Endometrial microvascular endothelial cells (primary cell): ENCODE measurements around the gene GNL3L. TPM values are rescaled to one million over a fixed set of nuclear protein-coding genes. Genes with fewer than 3 reads are reported as not detected.
"Not testable (repeated sequence)": the region's sequence is repeated elsewhere in the genome, so short reads cannot be mapped to it uniquely, and the experiment has no call there.

Experiments used
- in situ Hi-C: cut with HindIII; loops from 2 replicates; pipeline ENCODE4 v1.10.0; 2017; ENCODE audit warnings: low sequenced_read_pairs, low pct_unique_long_range_greater_than_20kb; ENCODE audit errors: inconsistent ontology term
- total RNA-seq: library from RNA; depleted of rRNA; stranded (reverse); fragments of >200 nt; gene quantifications from one replicate; pipeline ENCODE4 v1.2.3, GENCODE V29; 2015; ENCODE audit errors: inconsistent ontology term

GNL3L gene
- total RNA-seq, 1 donor from 2014 or later = 42.2 TPM

DNA sequence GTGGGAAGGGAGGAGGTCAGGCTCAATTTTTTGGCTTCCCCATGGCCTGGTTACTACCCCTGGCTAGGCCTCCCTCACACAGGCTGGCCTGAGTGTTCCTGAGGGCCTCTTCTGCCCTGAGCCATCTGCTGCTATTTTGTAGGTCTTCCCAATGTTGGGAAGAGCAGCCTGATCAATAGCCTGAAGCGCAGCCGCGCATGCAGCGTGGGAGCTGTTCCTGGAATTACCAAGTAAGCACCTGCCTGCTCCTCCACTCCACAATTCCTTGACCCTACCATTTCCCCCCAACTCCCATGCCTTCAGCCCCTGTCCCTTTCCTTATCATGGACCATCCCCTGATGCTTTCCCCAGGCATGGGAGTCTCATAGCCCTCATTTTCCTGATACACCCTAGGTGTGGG is 20.8 kb downstream of the GNL3L start:
- in situ Hi-C loops = no loop called here

DNA sequence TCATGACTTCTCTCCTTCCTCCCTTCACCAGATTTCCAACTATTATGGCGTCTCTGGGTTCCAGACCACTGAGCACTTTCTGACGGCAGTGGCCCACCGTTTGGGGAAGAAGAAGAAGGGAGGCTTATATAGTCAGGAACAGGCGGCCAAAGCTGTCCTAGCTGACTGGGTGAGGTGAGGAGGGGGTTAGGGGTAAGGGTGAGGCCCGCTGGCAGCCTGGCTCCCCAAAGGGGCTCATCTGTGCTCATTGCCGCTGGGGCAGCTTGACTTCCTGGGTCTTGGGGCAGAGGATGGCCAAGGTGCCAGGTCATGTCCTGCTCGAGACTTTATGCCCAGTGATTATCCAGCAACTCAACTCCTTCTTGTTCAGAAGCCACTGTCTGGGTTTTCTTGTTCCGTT is 21.8 kb downstream of the GNL3L start:
- in situ Hi-C loops = no loop called here

DNA sequence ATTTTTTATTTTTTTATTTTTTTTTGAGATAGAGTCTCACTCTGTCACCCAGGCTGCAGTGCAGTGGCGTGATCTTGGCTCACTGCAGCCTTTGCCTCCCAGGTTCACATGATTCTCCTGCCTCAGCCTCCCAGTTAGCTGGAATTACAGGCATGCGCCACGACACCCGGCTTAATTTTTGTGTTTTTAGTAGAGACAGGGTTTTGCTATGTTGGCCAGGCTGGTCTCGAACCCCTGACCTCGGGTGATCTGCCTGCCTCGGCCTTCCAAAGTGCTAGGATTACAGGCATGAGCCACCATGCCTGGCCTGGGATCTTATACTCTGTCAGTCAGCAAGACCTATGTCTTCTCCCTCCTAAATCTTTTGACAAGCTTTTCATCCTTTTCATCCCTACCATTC is 25.0 kb downstream of the GNL3L start:
- in situ Hi-C loops = not testable (repeated sequence)

DNA sequence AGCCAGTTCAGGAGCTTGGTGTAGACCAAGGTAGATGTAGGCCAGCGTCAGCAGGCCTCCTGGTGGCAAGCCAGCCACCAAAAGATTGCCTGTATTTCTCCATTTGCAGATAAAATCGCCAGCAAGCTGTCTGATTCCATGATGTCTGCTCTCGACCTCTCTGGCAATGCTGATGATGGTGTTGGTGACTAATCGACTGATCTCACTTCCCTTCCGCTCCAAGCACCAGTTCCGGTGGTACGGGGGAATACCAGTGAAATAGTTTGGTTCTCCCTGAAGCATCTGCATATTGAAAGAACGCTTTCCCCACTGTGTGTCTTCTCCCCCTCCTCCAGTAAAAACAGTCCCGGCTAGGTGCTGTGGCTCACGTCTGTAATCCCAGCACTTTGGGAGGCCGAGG is 30.4 kb downstream of the GNL3L start:
- in situ Hi-C loops = no loop called here

DNA sequence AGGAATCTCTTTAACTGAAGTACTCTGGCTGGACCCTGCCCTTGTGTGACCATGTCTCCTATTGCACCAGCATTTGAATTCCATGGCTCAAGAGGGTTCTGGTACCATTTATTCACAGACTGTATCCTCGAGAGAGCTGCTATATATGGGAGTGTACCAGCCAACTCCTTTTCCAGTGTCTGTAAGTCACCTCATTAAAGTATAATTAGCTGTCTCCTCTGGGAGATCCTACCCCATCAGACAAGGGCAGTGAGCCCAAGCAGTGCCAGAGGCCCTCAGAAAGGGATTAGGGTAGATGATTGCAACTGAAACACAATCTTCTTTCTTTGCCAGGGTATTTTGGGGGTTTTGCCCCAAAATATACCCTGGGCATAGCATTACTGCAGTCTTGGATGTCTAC is 31.6 kb downstream of the GNL3L start:
- in situ Hi-C loops = no loop called here

DNA sequence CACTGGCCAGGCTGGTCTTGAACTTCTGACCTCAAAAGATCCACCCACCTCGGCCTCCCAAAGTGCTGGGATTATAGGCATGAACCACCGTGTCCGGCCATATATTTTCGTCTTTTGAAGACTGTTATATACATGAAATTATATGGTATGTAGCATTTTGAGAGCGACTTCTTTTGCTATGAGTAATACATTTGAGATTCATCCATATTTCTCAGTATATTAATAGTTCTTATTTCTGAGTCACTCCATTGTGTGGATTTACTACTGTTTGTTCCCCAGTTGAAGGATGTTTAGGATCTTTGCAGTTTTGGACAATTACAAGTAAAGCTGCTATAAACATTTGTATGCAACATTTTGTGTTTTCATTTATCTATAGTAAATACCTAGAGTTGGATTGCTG is 34.9 kb downstream of the GNL3L start:
- in situ Hi-C loops = no loop called here

DNA sequence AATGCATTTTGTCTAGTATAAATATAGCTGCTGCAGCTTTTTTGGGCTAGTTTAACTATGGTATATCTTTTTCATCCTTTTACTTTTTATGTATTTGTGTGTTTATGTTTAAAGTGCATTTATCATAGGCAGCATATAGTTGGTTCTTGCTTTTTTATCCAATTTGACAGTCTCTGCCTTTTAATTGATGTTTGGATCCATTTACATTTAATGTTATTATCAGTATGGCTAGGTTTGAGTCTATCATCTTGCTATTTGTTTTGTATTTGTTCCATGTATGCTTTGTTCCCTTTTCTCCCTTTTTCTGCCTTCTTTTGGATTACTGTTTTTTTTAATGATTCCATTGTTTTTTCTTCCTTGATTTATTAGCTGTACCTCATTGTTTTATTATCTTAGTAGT is 40.3 kb downstream of the GNL3L start:
- in situ Hi-C loops = no loop called here

DNA sequence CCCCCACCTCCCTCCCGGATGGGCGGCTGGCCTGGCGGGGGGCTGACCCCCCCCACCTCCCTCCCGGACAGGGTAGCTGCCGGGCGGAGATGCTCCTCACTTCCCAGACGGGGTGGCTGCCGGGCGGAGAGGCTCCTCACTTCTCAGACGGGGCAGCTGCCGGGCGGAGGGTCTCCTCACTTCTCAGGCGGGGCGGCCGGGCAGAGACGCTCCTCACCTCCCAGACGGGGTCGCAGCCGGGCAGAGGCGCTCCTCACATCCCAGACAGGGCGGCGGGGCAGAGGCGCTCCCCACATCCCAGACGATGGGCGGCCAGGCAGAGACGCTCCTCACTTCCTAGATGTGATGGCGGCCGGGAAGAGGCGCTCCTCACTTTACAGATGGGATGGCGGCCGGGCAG is 42.6 kb downstream of the GNL3L start:
- in situ Hi-C loops = not testable (repeated sequence)

DNA sequence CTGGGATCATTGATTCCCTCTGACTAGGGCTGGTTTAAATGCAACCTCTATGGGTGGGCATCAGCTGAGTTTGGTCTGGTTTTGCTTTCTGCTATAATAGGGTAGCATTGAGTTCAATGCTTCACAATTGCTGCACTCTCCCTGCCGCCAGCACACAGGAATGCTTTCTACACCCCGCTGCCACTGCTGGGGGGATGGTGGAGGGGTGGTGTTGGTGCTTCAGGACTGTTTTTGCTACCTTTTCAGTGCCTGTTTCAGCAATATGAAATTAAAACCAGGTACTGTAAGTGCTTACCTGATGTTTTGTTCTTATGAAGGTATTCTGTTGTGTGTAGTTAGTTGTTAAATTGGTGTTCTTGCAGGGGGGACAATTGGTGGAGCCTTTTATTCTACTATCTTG is 67.7 kb downstream of the GNL3L start:
- in situ Hi-C loops = no loop called here

DNA sequence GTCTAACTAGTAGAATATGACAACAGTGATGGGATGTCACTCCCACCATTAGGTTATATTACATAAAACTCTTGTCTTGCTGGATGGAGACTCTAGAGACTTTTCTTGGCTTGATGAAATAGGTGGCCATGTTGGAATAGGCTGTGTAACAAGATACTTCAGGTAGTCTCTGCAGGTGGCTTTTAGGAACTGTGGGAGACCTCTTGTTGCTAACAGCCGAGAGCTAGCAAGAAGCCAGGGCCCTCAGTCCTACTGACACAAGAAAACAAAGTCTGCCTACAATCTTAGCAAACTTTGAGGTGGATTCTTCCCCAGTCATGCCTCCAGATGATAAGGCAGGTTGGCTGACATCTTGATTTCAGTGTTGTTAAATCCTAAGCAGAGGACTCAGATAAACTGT is 72.5 kb downstream of the GNL3L start:
- in situ Hi-C loops = no loop called here

Other genes with a start within 250 kb of the GNL3L start
- gene WNK3, start 172.2 kb upstream of the GNL3L start, total RNA-seq = 0.28 TPM
- 10.2 TPM for gene TSR2, start 89.8 kb upstream of the GNL3L start, total RNA-seq
- 9.5 TPM for gene FGD1, start 34.0 kb upstream of the GNL3L start, total RNA-seq